HFFc6 (cell line): ENCODE measurements around the gene EPS15. TPM values are rescaled to one million over a fixed set of nuclear protein-coding genes. Genes with fewer than 3 reads are reported as not detected.
A peak's percentile ranks its signal among the peaks of the same experiment; 100 is the strongest.

Source experiments
- DNase-seq: peaks from one replicate; pipeline ENCODE4 v3.0.0-alpha.2; 2018
- H3K27ac Mint-ChIP-seq: 2 replicates; pipeline ENCODE4 v1.8.0; 2020; ENCODE audit warnings: mild to moderate bottlenecking, mixed read lengths
- H3K27me3 Mint-ChIP-seq: 2 replicates; pipeline ENCODE4 v1.8.0; 2021; ENCODE audit warnings: mild to moderate bottlenecking, moderate library complexity, mixed read lengths; ENCODE audit not compliant: insufficient read depth
- H3K36me3 Mint-ChIP-seq: 2 replicates; pipeline ENCODE4 v1.8.0; 2021; ENCODE audit warnings: low read depth, mixed read lengths
- H3K4me1 Mint-ChIP-seq: 2 replicates; pipeline ENCODE4 v1.8.0; 2020; ENCODE audit warnings: low read depth, mixed read lengths
- H3K4me3 Mint-ChIP-seq: 2 replicates; pipeline ENCODE4 v1.8.0; 2020; ENCODE audit warnings: mild to moderate bottlenecking, moderate library complexity, mixed read lengths
- H3K9me3 Mint-ChIP-seq: 2 replicates; pipeline ENCODE4 v1.8.0; 2020; ENCODE audit warnings: mild to moderate bottlenecking, mixed read lengths
- CTCF ChIP-seq: fragments of 200-600 bp; sonication (generic); IDR thresholded peaks from 2 replicates; pipeline ENCODE4 v1.5.0; 2021; ENCODE audit warnings: antibody characterized with exemption, mild to moderate bottlenecking
- total RNA-seq, 6 experiments: library from RNA; stranded (reverse); fragmentation: NEBNext Ultra II Directional; extraction: Animal tissue kit (Norgen Biotek cat#: 25700); gene quantifications; 2 replicates in 1 of 6; 3 replicates in 5 of 6; pipeline ENCODE4 v1.2.3, GENCODE V29; 2021

Gene EPS15
- total RNA-seq, 6 experiments from 2014 or later = 45.2 to 55.7 (median 49.6) TPM

GRCh38 chr1:51344602-51345299 is 174.3 kb downstream of the EPS15 start:
- DNase-seq = no peak
- H3K36me3 Mint-ChIP-seq = no peaks in the 10 kb centered on the region

GRCh38 chr1:51344276-51344601 is 174.8 kb downstream of the EPS15 start:
- H3K4me1 Mint-ChIP-seq = no peaks in the 10 kb centered on the region
- no peak overlapping the region for H3K4me3 Mint-ChIP-seq
- TF ChIP-seq CTCF = no peak
- no peaks in the 10 kb centered on the region for H3K36me3 Mint-ChIP-seq
- peaks cover 29% of the 10 kb centered on the region for H3K27me3 Mint-ChIP-seq
- H3K9me3 Mint-ChIP-seq = no peaks in the 10 kb centered on the region
- no peak overlapping the region for H3K27ac Mint-ChIP-seq
- no peak for DNase-seq

More at GRCh38 chr1:51344602-51345299, 174.3 kb downstream of the EPS15 start:
- Mint-ChIP-seq H3K27ac (no peak overlapping the region), H3K27me3 (peaks cover 29% of the 10 kb centered on the region), H3K4me3 (no peak overlapping the region), H3K4me1 (no peaks in the 10 kb centered on the region), H3K9me3 (no peaks in the 10 kb centered on the region)
- no peak; the same call in 1 of the 2 replicates for TF ChIP-seq CTCF

- Mint-ChIP-seq H3K36me3 (no peaks in the 10 kb centered on the region), H3K4me3 (no peak overlapping the region)
These were observed 175.4 kb downstream of the EPS15 start for GRCh38 chr1:51343624-51344023.

GRCh38 chr1:51342591-51343206 is 176.4 kb downstream of the EPS15 start:
- Mint-ChIP-seq H3K9me3 (no peaks in the 10 kb centered on the region), H3K4me1 (no peaks in the 10 kb centered on the region), H3K27ac (no peak overlapping the region), H3K36me3 (no peaks in the 10 kb centered on the region), H3K27me3 (peaks cover 30% of the 10 kb centered on the region), H3K4me3 (no peak overlapping the region)
- TF ChIP-seq CTCF = no peak
- DNase-seq = no peak

More at GRCh38 chr1:51343624-51344023, 175.4 kb downstream of the EPS15 start:
- TF ChIP-seq CTCF = no peak
- Mint-ChIP-seq H3K27me3 (peaks cover 29% of the 10 kb centered on the region), H3K27ac (no peak overlapping the region), H3K4me1 (no peaks in the 10 kb centered on the region), H3K9me3 (no peaks in the 10 kb centered on the region)
- no peak for DNase-seq

GRCh38 chr1:51341876-51342496 is 177.1 kb downstream of the EPS15 start:
- Mint-ChIP-seq H3K4me3 (no peak overlapping the region), H3K36me3 (no peaks in the 10 kb centered on the region), H3K27ac (no peak overlapping the region), H3K9me3 (no peaks in the 10 kb centered on the region), H3K27me3 (peaks cover 31% of the 10 kb centered on the region), H3K4me1 (no peaks in the 10 kb centered on the region)
- peak; percentile 26; the same call in 1 of the 2 replicates for TF ChIP-seq CTCF
- no peak for DNase-seq
